ENCODE results near the gene SLC2A9.

- TF ChIP-seq CTCF (IDR thresholded peaks at IDR 0.05) (no peak), CEBPB (IDR thresholded peaks at IDR 0.05) (no peak), EP300 (IDR thresholded peaks at IDR 0.05) (no peak; a peak in 1 of 5 replicates), MAZ (IDR thresholded peaks at IDR 0.05; ENCODE audit: borderline replicate concordance, low read depth, low read length) (no peak), POLR2AphosphoS2 (conservative IDR thresholded peaks at IDR 0.05; ENCODE audit: low read length) (no peak), SMC3 (IDR thresholded peaks at IDR 0.05) (no peak)
Measured at GRCh38 chr4:10045481-10045880, 24.2 kb upstream of the SLC2A9 start.

Data from A549 (cell line).